ENCODE data around the gene ZP1. TPM values are rescaled to one million over a fixed set of nuclear protein-coding genes. Genes with fewer than 3 reads are reported as not detected.
A peak's percentile ranks its signal among the peaks of the same experiment; 100 is the strongest.

Gene ZP1
- total and polyA plus RNA-seq, 5 experiments from 2014 or later, result not detected

- no peaks in the 10 kb centered on the region for H3K27me3 Mint-ChIP-seq
- H3K9me3 Mint-ChIP-seq, result no peaks in the 10 kb centered on the region
- H3K27ac Mint-ChIP-seq, result no peak overlapping the region
- DNase-seq, result no peak
- peaks cover 3 to 9% (median 7%) of the 10 kb centered on the region in 4 donors for H3K4me1 Mint-ChIP-seq
- no peak for ATAC-seq
- H3K36me3 Mint-ChIP-seq, result peaks cover 9 to 58% (median 9%) of the 10 kb centered on the region in 3 donors
- no peak overlapping the region for H3K4me3 Mint-ChIP-seq
- POLR2A ChIA-PET, result no interaction called here
These were observed 11.1 kb downstream of the ZP1 start for GRCh38 chr11:60878245-60879101.

GRCh38 chr11:60879104-60879503 is 11.8 kb downstream of the ZP1 start:
- DNase-seq (no peak), ATAC-seq (no peak)
- Mint-ChIP-seq H3K27me3 (no peaks in the 10 kb centered on the region), H3K27ac (peak overlapping the region in 1 of 10 donors; percentile 31), H3K4me1 (peaks cover 2 to 12% (median 9%) of the 10 kb centered on the region in 4 donors), H3K4me3 (no peak overlapping the region), H3K9me3 (no peaks in the 10 kb centered on the region), H3K36me3 (peaks cover 9 to 64% (median 9%) of the 10 kb centered on the region in 3 donors)
- POLR2A ChIA-PET, result no interaction called here

GRCh38 chr11:60879971-60880588 is 12.7 kb downstream of the ZP1 start:
- H3K4me3 Mint-ChIP-seq, result no peak overlapping the region
- peak overlapping the region in 1 of 10 donors; percentile 38 for H3K27ac Mint-ChIP-seq
- DNase-seq (no peak), ATAC-seq (no peak)
- H3K4me1 Mint-ChIP-seq, result peaks cover 0 to 12% (median 8%) of the 10 kb centered on the region in 4 donors
- H3K36me3 Mint-ChIP-seq, result peaks cover 9 to 71% (median 13%) of the 10 kb centered on the region in 3 donors
- H3K27me3 Mint-ChIP-seq, result no peaks in the 10 kb centered on the region
- POLR2A ChIA-PET, result no interaction called here
- H3K9me3 Mint-ChIP-seq, result no peaks in the 10 kb centered on the region

DNA sequence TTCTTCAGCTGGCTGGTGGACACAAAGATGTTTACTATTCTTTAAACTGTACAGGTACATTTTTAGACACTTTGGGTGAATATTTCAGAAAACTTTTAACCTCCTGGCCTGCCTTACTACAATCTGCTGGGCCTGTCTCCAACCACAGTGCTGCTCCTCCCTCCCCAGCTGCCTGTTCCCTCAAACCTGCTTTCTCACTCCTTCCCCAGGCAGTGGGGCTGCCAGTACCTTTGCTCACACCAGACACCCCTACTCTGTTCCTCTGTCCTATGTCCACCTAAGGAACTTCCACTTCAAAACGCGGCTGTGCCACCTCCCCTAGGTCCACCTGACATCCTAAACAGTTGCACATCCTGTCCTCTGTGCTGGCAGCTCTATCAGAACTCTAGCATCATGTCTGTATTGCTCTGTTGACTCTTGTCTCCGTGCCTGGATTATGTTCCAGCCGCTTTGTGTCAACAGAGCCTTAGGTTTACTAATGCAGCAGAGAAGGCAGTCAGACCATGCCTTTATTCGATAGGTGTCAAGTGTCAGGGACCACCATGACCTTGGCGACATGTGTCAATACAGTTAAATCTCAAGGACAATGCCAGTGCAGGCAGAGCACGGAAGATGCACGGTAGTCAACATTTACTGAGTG is 13.4 kb downstream of the ZP1 start:
- POLR2A ChIA-PET, result no interaction called here
- no peak for ATAC-seq
- no peak overlapping the region for H3K4me3 Mint-ChIP-seq

DNA sequence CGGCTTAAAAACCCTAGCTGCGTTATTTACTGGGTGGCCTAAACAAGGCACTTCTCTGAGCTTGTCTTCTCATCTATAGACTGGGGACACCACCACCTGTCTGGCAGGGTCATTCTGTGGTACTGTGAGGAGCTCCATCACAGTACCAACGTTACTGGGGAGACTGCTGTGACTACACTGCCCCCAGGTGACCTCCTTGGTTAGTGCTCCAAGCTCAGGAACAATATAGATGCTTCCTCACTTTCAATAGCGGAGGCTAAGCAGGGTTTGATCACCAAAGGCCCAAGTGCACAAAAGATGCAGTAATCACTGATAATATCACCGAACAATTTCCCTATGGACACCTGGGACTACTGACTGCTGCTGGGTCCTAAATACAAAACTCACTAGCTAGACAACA is 20.2 kb downstream of the ZP1 start:
- H3K4me1 Mint-ChIP-seq, result peaks cover 6 to 20% (median 13%) of the 10 kb centered on the region in 4 donors
- POLR2A ChIA-PET, result interaction anchor here (0.7 to 1.8 kb wide), 4 partner anchors 15 to 56 kb away, joined by 3 to 11 read pairs (median 4); partner anchors contain the start of gene PRPF19
- H3K36me3 Mint-ChIP-seq, result peaks cover 0 to 50% (median 6%) of the 10 kb centered on the region in 3 donors
- H3K27me3 Mint-ChIP-seq, result no peaks in the 10 kb centered on the region
- peak in 7 of 10 donors; percentile 15 to 72 (median 44) for DNase-seq
- ATAC-seq, result peak; percentile 88 to 91
- H3K27ac Mint-ChIP-seq, result peak overlapping the region in 1 of 10 donors; percentile 24
- no peak overlapping the region for H3K4me3 Mint-ChIP-seq
- no peaks in the 10 kb centered on the region for H3K9me3 Mint-ChIP-seq

More for the DNA sequence above, 13.4 kb downstream of the ZP1 start:
- Mint-ChIP-seq H3K4me1 (peaks cover 0 to 14% (median 8%) of the 10 kb centered on the region in 4 donors), H3K27ac (peak overlapping the region in 3 of 10 donors; percentile 8 to 92 (median 79)), H3K9me3 (no peaks in the 10 kb centered on the region), H3K36me3 (peaks cover 9 to 71% (median 16%) of the 10 kb centered on the region in 3 donors), H3K27me3 (no peaks in the 10 kb centered on the region)
- DNase-seq, result no peak

DNA sequence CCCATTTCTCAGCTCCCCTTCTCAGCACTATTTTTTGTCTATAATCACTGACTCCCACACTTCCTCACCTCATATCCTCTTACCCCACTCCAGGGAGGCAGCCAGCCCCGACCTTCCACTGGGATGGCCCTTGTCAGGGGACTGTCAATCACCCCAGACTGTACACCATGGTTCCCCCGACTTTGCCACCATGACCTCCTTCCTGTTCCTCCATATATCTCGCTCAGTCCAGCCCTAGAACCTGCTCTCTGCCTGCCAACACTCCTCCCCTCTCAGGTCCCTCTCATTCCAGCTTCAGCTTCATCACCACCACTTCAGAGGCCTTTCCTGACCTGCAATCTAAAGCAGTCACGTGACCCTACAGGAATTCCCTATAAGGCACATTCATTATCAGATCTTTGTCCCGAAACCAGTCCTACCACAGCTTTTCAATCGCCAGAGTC is 22.5 kb downstream of the ZP1 start:
- ATAC-seq, result no peak
- peak overlapping the region in 5 of 10 donors; percentile 0 to 92 (median 39) for H3K27ac Mint-ChIP-seq
- H3K36me3 Mint-ChIP-seq, result peaks cover 4 to 52% (median 10%) of the 10 kb centered on the region in 3 donors
- POLR2A ChIA-PET, result no interaction called here
- H3K27me3 Mint-ChIP-seq, result no peaks in the 10 kb centered on the region
- H3K9me3 Mint-ChIP-seq, result no peaks in the 10 kb centered on the region
- H3K4me1 Mint-ChIP-seq, result peaks cover 0 to 11% (median 11%) of the 10 kb centered on the region in 4 donors
- no peak for DNase-seq
- H3K4me3 Mint-ChIP-seq, result no peak overlapping the region

DNA sequence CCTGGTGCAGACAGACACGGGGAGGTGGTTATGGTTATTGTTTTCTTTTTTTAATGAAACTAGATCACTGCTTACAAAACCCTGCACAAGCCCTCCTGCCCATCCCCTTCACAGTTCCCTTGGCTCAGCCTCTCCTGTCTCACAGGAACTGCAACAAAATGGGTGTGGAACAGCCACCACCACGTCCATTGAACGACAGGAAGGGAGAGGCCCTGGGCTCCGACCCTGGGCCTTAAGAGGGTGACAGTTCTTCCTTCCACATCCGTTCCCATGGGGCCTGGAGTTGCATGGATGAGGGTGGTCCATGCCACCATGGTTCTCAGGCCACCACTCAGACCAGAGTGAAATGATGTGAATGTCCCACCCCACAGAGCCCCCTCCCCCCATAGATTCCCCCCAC is 23.4 kb downstream of the ZP1 start:
- Mint-ChIP-seq H3K36me3 (peaks cover 4 to 59% (median 11%) of the 10 kb centered on the region in 3 donors), H3K27me3 (no peaks in the 10 kb centered on the region), H3K27ac (no peak overlapping the region), H3K4me1 (peaks cover 0 to 13% (median 11%) of the 10 kb centered on the region in 4 donors), H3K4me3 (no peak overlapping the region), H3K9me3 (no peaks in the 10 kb centered on the region)
- ATAC-seq, result no peak
- DNase-seq, result no peak
- POLR2A ChIA-PET, result interaction anchor here (0.6 kb wide), 1 partner anchor 271 kb away, joined by 3 read pairs; the partner anchor contains the start of gene VPS37C

- H3K27ac Mint-ChIP-seq, result peak overlapping the region in 1 of 10 donors; percentile 50
- peaks cover 4 to 61% (median 11%) of the 10 kb centered on the region in 3 donors for H3K36me3 Mint-ChIP-seq
- POLR2A ChIA-PET, result interaction anchor here (0.9 to 1.3 kb wide), 3 partner anchors 10 to 15 kb away, joined by 3 to 5 read pairs (median 3); no protein-coding TSS in a partner anchor
- no peaks in the 10 kb centered on the region for H3K9me3 Mint-ChIP-seq
- peaks cover 0 to 15% (median 11%) of the 10 kb centered on the region in 4 donors for H3K4me1 Mint-ChIP-seq
- ATAC-seq, result no peak
- no peak for DNase-seq
- H3K4me3 Mint-ChIP-seq, result no peak overlapping the region
- no peaks in the 10 kb centered on the region for H3K27me3 Mint-ChIP-seq
These were observed 23.9 kb downstream of the ZP1 start for GRCh38 chr11:60891103-60891741.

DNA sequence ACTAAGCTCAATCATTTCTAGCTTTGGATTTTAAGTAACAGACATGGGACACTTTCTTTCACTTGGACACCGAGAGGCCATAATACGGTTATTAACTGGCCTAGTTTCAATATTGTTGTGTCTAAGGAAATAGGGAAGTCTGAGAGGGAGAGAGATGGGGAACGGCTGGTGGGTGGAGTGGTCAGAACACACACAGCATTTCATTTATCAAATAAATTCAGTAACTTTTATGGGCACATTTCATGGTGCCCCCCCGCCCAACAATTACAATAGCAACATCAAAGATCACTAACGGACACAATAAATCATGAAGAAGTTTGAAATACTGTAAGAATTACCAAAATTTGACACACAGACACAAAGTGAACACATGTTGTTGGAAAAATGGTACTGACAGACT is 28.3 kb downstream of the ZP1 start:
- no peak for DNase-seq
- no peak for ATAC-seq
- H3K4me1 Mint-ChIP-seq, result peaks cover 0 to 12% (median 8%) of the 10 kb centered on the region in 4 donors
- peak overlapping the region in 1 of 10 donors; percentile 33 for H3K27ac Mint-ChIP-seq
- H3K4me3 Mint-ChIP-seq, result no peak overlapping the region
- H3K36me3 Mint-ChIP-seq, result peaks cover 11 to 85% (median 20%) of the 10 kb centered on the region in 3 donors
- no peaks in the 10 kb centered on the region for H3K27me3 Mint-ChIP-seq
- no peaks in the 10 kb centered on the region for H3K9me3 Mint-ChIP-seq
- POLR2A ChIA-PET, result no interaction called here

GRCh38 chr11:60897496-60897895 is 30.2 kb downstream of the ZP1 start:
- no peak for DNase-seq
- POLR2A ChIA-PET, result interaction anchor here (0.8 kb wide), 1 partner anchor 133 kb away, joined by 3 read pairs; no protein-coding TSS in a partner anchor
- peaks cover 11 to 96% (median 23%) of the 10 kb centered on the region in 3 donors for H3K36me3 Mint-ChIP-seq
- H3K4me3 Mint-ChIP-seq, result no peak overlapping the region
- H3K27ac Mint-ChIP-seq, result peak overlapping the region in 2 of 10 donors; percentile 67 to 92
- H3K27me3 Mint-ChIP-seq, result no peaks in the 10 kb centered on the region
- H3K4me1 Mint-ChIP-seq, result peaks cover 4 to 10% (median 6%) of the 10 kb centered on the region in 4 donors
- ATAC-seq, result no peak
- H3K9me3 Mint-ChIP-seq, result no peaks in the 10 kb centered on the region

DNA sequence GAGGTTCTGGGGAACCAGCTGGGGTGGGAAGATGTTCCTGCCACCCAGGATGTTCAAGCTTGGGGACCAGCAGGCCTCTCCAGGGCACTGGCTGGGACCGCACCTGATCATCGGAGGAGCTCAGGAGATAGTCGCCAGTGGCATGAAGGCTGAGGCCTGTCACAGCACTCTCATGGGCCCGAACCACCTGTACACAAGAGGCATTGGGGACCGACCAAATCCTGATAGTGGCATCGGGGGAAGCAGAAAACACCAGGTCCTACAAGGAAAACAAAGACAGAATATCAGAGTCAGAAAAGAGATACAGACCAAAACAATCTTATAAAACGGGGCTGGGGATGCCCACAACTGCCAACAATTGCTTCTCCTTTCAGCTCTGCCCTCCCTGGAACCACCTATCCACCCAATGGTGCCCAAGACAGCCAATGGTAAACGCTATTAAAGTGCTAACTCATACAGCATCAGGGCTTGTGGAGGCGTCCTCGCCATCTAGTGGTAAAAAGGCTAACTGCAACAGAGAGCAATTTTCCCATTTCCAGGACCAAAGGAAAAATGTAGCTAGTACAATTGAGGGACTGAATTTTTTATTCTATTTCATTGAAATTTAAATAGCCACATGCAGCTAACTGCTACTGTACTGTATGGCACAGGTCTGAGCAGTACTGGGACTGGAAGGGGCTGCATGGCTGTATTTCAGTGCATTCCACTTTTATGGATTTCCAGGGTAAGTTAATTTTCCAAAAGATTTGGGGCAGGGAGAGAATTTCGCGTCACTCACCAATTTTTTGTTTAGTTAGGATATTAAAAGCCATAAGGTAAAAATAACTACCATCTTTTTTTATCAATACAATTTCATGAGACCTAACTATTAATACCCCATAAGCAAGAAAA is 31.9 kb downstream of the ZP1 start:
- H3K27ac Mint-ChIP-seq, result peak overlapping the region in 5 of 10 donors; percentile 1 to 81 (median 20)

More for the DNA sequence above, 31.9 kb downstream of the ZP1 start:
- peaks cover 9 to 92% (median 24%) of the 10 kb centered on the region in 3 donors for H3K36me3 Mint-ChIP-seq
- POLR2A ChIA-PET, result interaction anchor here (0.7 to 0.9 kb wide), 2 partner anchors 48 to 230 kb away, joined by 3 read pairs; no protein-coding TSS in a partner anchor
- peak in 5 of 10 donors; percentile 31 to 63 (median 52) for DNase-seq
- H3K4me1 Mint-ChIP-seq, result peaks cover 13 to 26% (median 16%) of the 10 kb centered on the region in 4 donors
- H3K4me3 Mint-ChIP-seq, result no peak overlapping the region
- ATAC-seq, result peak; percentile 89
- no peaks in the 10 kb centered on the region for H3K27me3 Mint-ChIP-seq
- H3K9me3 Mint-ChIP-seq, result no peaks in the 10 kb centered on the region

Measured in naive thymus-derived CD8-positive, alpha-beta T cell (primary cell).